Suprapubic skin (tissue), 3 donors: ENCODE results near the gene CMSS1.

Experiments used
- POLR2A ChIP-seq, 2 donors: fragments of 450-650 bp; IDR thresholded peaks; one replicate each; pipeline ENCODE4 v1.6.1; 2017; ENCODE audit warnings: antibody characterized with exemption in 2 of 2, mild to moderate bottlenecking in 2 of 2, moderate library complexity in 2 of 2
- TF ChIP-seq, protein P1 (sequence below), 2 donors: fragments of 200-600 bp in 1 of 2; fragments of 450-650 bp in 1 of 2; sonication (generic) in 1 of 2; IDR thresholded peaks; one replicate each; pipeline ENCODE4 v1.5.1; 2016 to 2019; ENCODE audit warnings: antibody characterized with exemption in 2 of 2, mild to moderate bottlenecking in 1 of 2, moderate library complexity in 1 of 2

DNA sequence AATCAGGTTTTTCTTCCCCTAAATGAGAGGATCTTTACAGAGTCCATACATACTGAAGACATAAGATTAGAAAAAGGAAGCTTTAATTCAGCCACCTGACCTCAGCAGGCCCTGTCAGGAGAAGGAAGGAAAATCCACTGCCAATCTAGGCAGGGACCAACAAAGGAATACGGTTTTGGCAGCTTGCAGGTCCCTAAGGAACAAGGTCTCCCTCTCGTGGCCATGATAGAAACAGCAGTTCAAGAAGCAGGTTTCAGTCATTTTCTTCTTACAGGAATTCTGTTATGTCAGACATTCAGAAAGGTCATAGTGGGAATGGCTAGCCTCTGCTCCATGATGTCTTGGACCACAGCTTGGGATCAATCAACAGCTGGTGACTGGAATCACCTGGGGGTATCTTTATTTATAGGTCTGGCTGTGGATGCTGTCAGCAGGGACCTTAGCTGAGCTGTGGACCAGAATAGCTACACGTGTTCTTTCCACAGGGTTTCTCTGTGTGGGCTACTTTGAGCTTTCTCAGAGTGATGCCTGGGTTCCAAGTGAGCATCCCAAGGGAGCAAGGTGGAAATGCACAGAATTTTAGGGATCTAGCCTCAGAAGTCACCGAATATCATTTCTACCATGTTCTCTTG lies 9.4 kb upstream of the CMSS1 start:
- no peak for TF ChIP-seq POLR2A (IDR thresholded peaks at IDR 0.05)
- TF ChIP-seq, protein P1, sequence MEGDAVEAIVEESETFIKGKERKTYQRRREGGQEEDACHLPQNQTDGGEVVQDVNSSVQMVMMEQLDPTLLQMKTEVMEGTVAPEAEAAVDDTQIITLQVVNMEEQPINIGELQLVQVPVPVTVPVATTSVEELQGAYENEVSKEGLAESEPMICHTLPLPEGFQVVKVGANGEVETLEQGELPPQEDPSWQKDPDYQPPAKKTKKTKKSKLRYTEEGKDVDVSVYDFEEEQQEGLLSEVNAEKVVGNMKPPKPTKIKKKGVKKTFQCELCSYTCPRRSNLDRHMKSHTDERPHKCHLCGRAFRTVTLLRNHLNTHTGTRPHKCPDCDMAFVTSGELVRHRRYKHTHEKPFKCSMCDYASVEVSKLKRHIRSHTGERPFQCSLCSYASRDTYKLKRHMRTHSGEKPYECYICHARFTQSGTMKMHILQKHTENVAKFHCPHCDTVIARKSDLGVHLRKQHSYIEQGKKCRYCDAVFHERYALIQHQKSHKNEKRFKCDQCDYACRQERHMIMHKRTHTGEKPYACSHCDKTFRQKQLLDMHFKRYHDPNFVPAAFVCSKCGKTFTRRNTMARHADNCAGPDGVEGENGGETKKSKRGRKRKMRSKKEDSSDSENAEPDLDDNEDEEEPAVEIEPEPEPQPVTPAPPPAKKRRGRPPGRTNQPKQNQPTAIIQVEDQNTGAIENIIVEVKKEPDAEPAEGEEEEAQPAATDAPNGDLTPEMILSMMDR (IDR thresholded peaks at IDR 0.05), result peak; percentile 40 to 72
